GM08714 (cell line): ENCODE data around the gene RGS17.

Source experiments
- H3K4me3 ChIP-seq: fragments of 200-500 bp; sonication (Bioruptor generic); 2 replicates; pipeline ENCODE4 v1.5.1; 2014; ENCODE audit warnings: mild to moderate bottlenecking, low read length, inconsistent platforms
- ZNF274 ChIP-seq: IDR thresholded peaks from 2 replicates; pipeline ENCODE4 v1.6.1; 2012; ENCODE audit warnings: mild to moderate bottlenecking, low read depth, low read length

The RGS17 gene

GRCh38 chr6:153045271-153045670 lies 85.8 kb downstream of the RGS17 start:
- no peak for TF ChIP-seq ZNF274
- no peak overlapping the region for H3K4me3 ChIP-seq

GRCh38 chr6:153044295-153044694 lies 86.8 kb downstream of the RGS17 start:
- no peak overlapping the region for H3K4me3 ChIP-seq
- TF ChIP-seq ZNF274 = no peak

- TF ChIP-seq ZNF274 = no peak
- H3K4me3 ChIP-seq = no peak overlapping the region
Measured at GRCh38 chr6:153043719-153044118, 87.4 kb downstream of the RGS17 start.

- TF ChIP-seq ZNF274 = no peak
- no peak overlapping the region for H3K4me3 ChIP-seq
Measured at GRCh38 chr6:153038378-153039057, 92.6 kb downstream of the RGS17 start.

- no peak for TF ChIP-seq ZNF274
- H3K4me3 ChIP-seq = no peak overlapping the region
Measured at GRCh38 chr6:153034139-153034538, 96.9 kb downstream of the RGS17 start.

- no peak for TF ChIP-seq ZNF274
- H3K4me3 ChIP-seq = no peak overlapping the region
Measured at GRCh38 chr6:153032255-153032882, 98.7 kb downstream of the RGS17 start.

GRCh38 chr6:153031335-153031955 lies 99.6 kb downstream of the RGS17 start:
- no peak overlapping the region for H3K4me3 ChIP-seq
- no peak for TF ChIP-seq ZNF274

GRCh38 chr6:153028963-153029362 lies 102.1 kb downstream of the RGS17 start:
- TF ChIP-seq ZNF274 = no peak

GRCh38 chr6:153028286-153028685 lies 102.8 kb downstream of the RGS17 start:
- H3K4me3 ChIP-seq = no peak overlapping the region
- no peak for TF ChIP-seq ZNF274

More at GRCh38 chr6:153028963-153029362, 102.1 kb downstream of the RGS17 start:
- H3K4me3 ChIP-seq = no peak overlapping the region

- no peak overlapping the region for H3K4me3 ChIP-seq
- TF ChIP-seq ZNF274 = no peak
Measured at GRCh38 chr6:153027480-153027879, 103.6 kb downstream of the RGS17 start.

- TF ChIP-seq ZNF274 = no peak
- H3K4me3 ChIP-seq = no peak overlapping the region
Measured at GRCh38 chr6:153024709-153025017, 106.4 kb downstream of the RGS17 start.

- TF ChIP-seq ZNF274 = no peak
- no peak overlapping the region for H3K4me3 ChIP-seq
Measured at GRCh38 chr6:153023977-153024708, 106.9 kb downstream of the RGS17 start.

- TF ChIP-seq ZNF274 = no peak
- no peak overlapping the region for H3K4me3 ChIP-seq
Measured at GRCh38 chr6:153018355-153018754, 112.7 kb downstream of the RGS17 start.

- TF ChIP-seq ZNF274 = no peak
- H3K4me3 ChIP-seq = no peak overlapping the region
Measured at GRCh38 chr6:153016846-153017245, 114.2 kb downstream of the RGS17 start.

- TF ChIP-seq ZNF274 = no peak
- H3K4me3 ChIP-seq = no peak overlapping the region
Measured at GRCh38 chr6:153015094-153015640, 115.9 kb downstream of the RGS17 start.

- no peak for TF ChIP-seq ZNF274
- H3K4me3 ChIP-seq = no peak overlapping the region
Measured at GRCh38 chr6:153013438-153013837, 117.6 kb downstream of the RGS17 start.
